HG03469 (cell line): ENCODE results near the gene IGFL4.
"Not testable (repeated sequence)": the region's sequence is repeated elsewhere in the genome, so short reads cannot be mapped to it uniquely, and the experiment has no call there.

Experiments
- ATAC-seq: cut with Tn5 transposase; IDR thresholded peaks from one replicate; pipeline ENCODE4 v1.9.1; 2021; ENCODE audit warnings: mild to moderate bottlenecking, moderate library complexity, moderate number of reproducible peaks; ENCODE audit not compliant: unreplicated experiment

The IGFL4 gene

DNA sequence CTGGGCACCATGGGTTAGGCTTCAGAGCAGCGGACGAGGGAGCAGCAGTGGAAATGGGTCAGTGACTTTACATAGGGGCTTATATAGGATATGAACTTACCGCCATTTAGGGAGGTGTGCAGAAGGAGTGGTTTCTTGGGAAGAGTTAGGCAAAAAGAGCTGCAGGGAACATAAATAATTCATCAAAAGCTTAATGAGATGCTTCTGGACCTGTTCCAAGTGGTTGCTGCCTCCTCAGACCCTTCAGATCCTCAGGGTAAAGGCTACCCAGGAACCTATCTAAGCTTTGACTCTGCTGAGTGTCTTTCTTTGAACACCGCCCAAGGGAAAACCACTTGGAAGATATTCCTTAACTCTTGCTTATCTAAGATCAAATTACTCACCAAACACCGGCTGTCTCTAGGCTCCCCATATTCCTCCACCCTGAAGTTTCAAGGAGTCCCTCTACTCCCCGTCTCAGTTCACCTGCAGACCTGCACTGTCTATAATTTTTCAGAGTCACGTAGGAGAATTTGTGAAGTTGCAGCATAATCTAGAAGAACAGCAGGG, at the start of gene IGFL4:
Gene IGFL4 (minus strand): TSS at position 51 of the 549 bp plus-strand sequence. CDS start 40 bp downstream, at position 11.
- ATAC-seq, result no peak

DNA sequence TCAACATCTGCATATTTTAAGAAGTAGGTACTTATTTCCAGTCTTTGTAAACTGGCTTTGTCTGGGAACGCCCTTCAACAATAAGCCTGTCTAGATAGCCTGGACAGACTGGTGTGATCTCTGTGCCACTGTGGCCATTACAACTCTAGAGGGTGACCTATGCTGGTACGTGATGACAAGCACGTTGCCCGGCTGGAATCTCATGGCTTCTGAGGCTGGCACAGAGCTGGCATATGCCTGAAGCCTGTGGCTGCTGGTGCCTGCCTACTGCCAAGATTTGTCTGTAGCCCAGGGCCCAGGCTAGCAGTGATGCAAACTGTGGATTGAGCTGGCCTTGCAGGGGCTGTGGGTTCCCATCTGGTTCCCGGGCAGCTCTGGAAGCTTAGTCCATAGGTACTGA, 49.6 kb upstream of the IGFL4 start:
- ATAC-seq, result no peak

DNA sequence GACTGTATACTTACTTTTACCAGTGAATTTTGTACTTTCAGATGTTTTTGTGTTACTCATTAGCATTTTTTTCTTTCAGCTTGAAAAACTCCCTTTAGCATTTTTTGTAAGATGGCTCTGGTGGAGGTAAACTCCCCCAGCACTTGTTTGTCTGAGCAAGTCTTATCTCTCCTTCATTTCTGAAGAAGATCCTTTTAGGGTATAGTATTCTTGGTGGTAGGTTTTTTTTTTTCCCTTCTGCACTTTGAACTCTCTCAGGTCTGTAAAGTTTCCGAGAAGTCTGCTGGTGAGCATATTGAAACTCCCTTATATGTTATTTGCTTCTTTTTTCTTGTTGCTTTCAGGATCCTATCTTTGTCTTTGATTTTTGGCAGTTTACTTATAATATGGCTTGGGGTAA, 48.6 kb upstream of the IGFL4 start:
- ATAC-seq, result no peak

DNA sequence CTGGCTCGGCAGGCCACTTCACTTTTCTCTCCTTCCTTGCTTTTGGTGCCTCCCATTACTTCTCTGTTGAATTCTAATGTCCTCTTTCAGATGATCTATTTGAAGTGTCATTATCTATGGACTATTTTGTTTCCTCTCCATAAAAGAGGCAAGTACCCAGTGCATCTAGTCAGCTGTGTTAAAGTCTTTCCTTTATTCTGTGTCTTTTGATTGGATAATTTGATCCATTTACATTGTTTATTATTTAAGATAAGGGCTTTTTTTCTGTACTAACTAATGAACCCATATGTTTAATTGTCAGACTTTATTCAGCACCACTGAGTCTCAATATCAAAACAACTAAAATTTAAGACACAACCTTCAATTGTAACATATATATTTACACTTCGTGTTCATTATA, 47.3 kb upstream of the IGFL4 start:
- ATAC-seq, result no peak

DNA sequence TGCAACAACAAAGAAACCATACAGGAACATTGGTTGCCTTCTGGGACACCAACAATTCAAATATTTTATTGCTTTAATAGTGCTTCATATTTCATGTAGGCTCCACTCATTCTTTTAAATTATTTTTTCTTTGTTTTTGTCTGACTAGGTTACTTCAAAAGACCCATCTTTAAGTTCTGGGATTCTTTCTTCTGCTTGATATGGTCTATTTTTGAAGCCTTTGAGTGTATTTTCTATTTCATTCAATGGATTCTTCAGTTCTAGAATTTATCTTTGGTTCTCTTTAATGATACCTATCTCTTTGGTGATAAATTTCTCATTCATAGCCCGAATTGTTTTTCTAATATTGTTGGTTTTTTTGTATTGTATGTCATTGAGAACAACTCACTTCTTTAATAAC, 45.1 kb upstream of the IGFL4 start:
- no peak for ATAC-seq

DNA sequence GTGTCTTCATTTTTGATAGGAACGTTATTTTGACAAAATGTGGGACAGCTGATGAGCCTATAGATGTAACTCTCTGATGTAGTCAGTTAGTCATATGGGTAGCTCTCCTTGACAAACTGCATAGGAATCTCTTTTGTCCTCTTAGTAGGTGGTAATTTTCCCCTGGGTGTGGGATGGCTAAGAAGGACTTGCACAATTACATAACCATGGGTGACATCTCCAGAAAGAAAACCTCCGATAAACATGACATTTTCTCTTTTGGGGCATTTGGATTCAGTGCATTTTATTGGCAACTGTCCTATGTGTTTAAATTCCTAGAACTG, 41.9 kb upstream of the IGFL4 start:
- ATAC-seq, result no peak

DNA sequence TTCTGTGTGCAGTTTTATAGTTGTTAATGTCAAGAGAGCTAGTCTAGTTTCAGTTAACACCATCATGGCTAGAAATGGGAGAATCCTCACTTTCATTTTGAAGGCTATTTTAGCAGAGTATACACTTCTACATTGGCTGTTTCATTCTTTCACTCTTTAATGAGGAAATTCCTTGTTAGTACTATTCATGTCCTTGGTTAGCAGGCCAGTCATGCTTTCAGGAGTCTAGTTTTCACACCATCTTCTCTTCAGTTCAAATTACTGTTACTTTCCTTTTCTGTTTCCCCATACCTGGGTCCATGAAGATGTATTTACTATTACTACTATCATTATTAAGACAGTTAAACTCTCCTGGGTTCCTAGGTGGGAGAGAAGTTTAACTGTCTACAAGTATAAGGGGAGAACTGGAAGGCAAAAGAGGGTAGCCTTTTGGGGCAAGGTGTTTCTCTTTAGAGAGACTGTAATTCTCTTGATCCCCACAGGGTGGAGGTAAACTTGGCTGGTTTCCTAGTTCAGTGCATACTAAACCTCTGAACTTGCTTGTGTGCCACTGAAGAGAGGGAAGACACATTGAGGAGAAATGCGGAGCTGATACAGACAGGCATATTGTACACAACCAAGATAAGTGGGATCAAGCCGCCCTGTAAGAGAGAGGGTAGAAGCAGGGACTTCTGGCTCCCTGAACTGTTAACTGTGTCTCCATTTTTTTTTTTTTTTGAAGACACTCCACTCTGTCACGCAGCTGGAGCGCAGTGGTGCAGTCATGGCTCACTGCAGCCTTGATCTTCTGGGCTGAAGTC, 41.3 kb upstream of the IGFL4 start:
- no peak for ATAC-seq

DNA sequence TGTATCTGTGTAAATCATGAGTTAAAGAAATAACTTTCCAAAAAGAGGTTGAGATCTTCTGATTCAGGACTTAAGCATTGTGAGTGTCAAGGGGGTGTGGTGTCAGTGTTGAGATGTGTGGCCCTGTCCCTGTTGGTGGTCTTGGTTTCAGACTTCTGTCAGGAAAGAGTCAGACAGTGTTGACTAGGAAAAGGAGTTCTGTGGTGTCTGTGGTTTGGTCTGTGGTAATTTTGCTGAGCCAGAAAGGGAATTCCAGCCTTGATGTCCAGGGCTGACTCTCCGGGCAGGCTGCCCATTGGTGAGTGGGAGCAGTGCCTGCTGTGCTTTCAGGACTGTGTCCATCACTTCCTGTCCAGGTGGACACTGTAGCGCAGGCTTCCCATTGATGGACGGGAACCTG, 39.8 kb upstream of the IGFL4 start:
- no peak for ATAC-seq

DNA sequence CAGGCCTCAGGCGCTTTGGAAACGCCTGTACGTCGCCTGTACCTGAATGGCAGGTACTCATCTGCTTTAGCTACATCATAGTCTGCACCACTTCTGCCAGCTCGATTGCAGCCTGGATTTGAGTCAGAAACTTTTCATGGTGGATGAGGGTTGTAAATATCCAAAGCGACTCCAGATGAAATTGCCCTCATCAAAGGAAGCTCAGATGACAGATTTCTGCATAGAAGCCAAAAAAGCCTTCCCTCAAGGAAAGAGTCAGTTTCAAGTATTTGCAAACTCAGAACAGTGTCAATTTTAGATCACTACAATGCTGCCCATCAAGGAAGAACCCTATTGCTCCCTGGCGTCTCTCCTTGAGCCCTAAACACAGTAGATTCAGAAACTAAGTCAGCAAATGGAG, 38.8 kb upstream of the IGFL4 start:
- no peak for ATAC-seq

DNA sequence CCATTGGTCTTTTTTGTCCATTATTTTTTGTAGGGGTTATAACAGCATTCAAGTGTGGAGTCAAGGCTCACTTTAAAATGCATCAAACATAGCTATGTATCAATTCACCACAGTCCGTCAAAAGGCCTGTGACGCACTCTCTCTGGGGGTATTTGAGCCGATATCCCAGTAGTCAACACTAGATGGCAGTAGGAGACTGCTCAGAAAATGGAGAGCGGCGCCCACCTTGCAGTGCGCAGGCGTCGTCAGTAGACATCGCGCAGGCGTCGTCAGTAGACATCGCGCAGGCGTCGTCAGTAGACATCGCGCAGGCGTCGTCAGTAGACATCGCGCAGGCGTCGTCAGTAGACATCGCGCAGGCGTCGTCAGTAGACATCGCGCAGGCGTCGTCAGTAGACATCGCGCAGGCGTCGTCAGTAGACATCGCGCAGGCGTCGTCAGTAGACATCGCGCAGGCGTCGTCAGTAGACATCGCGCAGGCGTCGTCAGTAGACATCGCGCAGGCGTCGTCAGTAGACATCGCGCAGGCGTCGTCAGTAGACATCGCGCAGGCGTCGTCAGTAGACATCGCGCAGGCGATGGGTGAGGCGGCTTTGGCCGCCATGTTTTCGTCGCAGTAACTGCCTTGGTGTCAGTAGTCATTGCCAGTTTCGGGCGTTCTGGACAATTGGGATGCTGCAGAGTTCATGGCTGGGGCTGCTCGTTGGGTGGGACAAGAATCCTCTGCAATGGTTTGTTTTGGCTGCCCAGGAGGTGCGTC, 38.0 kb upstream of the IGFL4 start:
- not testable (repeated sequence) for ATAC-seq

DNA sequence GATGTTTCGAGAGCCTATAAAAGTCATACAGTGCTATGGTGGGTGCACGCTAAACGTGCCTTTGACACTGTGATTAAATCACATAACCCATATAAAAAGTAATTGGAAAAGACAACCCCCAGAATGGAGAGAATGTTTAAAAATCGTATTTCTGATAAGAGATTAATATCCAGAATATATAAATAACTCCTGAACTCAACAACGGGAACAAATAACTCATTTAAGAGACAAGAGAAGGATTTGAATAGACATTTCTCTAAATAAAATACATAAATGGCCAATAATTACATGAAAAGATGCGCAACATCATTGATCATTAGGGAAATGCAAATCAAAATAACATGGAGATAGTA, 37.0 kb upstream of the IGFL4 start:
- ATAC-seq, result no peak

DNA sequence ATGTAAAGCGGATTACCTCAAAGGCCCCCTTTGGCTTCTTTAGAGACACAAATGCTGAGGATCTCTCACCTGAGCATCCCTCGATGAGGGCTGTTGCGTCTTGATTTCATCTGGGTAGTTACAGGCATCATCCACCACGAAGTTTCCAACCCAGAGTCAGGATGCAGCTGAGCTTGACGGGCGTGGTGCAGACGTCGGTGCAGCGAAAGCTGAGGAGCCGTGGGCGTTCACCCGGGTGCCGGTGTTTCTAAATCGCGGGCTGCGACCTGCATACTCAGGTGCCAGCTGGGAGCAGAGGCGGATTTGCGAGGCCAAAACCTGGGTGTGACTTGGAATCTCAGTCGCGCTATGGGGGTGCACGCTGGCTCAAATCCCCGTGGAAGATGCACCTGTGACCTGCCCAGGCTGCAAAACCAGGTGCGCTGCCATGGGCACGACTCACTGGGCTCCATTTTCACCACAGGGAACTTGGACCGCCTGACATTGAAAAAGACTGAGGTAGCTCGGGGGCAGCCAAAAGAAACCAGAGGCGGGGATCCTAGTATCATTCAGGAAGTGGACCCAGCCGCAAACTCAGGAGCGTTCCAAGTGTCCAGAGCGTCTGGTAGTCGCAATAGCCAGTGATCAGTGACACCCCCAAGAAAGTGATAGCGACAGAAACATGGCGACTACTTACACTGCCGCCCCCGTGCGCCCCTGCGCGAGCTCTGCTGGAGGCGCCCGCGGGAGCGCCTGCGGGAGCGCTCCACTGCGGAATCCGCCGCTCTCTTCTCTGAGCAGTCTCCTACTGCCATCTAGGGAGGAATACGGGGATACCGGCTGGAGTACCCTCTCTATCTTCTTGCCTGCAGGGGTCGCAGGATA, 36.4 kb upstream of the IGFL4 start:
- no peak for ATAC-seq

DNA sequence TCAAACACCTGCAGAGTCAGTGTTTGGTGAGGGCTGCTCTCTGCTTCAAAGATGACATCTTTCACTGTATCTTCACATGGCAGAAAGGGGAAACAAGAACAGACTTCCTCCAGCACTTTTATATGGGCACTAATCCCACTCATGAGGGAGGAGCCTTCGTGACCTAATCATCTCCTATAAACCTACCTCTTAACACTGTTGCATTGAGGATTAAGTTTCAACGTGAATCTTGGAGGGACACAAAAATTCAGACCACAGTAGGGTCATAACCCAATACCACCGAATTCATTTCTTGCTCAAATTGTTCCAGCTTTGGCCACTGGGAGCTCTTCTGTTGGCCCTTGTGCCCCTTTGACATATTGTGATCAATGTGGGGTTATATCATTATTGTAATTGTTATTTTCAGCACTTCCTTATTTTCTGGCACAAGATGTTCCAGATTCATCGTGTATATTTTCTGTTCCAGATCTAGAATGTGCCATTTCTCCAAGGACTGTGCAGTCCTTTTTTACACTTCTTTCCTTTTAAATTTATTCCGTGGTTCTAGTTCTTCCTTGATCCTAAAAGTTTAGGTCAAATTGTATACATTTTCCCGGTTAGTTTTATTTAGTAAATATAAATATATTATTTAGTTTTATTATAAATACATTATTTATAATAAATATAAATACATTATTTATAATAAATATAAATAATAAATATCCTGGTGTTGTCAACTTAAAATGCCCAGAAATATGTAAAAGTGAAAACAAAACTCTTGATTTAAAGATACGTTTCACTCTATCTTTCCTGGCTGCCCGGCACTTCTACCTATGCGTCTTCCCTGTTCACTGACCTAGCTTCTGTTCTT, 35.5 kb upstream of the IGFL4 start:
- no peak for ATAC-seq

DNA sequence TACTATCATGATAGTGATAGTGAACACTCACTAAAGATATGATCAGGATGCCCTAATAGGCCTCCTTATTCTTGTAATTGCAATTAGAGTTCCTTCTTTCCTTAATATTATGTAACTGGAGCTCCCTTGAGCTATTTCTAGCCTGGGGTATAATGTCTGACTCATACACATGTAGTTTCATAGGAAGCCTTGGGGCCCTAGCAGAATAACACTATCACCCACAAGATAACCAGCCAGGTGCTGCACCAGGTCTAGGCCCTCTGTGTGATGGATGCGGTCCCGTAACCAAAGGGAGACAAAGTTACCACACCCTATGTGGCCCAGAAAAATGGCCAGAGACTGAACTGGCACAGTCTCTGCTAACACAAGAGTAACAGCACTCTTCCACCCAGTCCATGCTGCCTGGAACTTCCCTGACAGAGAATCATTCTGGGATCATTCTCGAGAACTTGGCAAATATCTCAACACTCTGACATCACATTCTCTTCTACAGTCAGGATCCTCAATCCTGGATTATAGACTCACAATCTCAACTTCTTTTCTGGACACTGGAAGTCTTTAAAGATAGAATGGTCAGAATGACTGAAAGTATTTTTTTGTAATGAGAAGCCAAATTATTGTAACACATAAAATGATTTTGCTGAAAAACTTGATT, 32.6 kb upstream of the IGFL4 start:
- ATAC-seq, result no peak

DNA sequence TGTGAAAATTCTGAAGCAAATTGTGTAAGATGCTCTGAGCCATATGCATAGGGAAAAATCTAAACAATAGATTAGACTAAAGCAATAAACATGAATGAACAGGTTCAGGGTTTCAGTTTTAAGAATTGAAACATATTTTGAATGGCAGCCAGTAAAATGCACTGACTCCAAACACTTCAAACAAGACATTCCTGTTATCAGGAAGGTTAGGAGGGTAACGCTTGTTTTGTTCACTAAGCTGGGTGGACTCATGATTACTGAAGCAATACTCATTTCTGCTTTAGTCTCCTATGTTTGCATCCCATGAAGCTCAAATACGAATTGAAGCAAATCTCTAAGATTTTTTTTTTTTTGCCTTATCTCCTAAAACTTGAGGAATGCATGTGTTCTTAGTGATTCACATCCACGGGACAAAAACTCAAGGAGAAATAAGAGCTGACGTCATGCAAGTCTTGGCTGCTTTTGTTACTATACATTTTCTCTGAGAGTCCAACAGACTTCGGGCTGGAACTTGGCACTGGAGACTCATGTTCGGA, 29.1 kb upstream of the IGFL4 start:
- ATAC-seq, result no peak

DNA sequence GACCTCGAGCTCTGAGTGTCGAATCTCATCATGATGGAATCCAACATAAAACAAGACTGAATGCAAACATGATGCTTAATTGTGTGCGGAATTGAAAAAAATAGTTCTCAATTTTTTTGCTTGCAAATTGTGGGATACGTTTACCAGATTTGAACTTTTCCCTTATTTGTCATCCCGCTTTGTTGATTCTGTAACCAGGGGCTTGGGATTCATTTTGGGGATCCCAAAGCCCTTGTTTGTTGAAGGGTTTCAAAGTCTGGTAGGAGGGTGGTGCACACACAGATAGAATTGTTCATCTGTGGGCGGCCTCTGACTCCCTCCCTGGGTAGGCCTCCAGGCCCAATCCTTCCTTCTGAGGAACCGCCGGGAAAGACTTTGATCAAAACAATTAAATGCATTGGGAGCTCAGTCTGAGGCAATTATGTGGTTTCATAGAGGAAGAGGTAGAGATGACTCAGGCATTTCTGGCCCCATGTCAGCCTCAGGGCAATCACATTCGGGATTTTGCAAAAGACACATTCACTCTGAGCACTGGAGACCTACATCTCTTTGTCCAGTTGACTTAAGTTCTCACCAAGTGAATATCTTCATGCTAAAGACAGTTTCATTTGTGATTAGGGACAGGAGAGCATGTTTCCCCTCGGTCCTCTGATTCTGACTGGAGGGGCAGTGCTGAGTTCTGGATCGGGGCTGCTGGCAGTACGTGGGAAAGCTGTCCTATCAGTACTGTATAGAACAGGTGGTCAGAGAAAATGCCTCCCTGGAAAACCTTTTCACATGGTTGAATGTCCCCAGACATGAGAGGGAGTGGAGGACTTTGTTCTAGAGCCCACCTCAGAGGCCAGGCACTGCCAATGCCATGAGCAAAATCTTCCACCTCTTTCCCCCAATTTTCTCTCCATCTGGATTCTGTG, 27.8 kb upstream of the IGFL4 start:
- ATAC-seq, result no peak

DNA sequence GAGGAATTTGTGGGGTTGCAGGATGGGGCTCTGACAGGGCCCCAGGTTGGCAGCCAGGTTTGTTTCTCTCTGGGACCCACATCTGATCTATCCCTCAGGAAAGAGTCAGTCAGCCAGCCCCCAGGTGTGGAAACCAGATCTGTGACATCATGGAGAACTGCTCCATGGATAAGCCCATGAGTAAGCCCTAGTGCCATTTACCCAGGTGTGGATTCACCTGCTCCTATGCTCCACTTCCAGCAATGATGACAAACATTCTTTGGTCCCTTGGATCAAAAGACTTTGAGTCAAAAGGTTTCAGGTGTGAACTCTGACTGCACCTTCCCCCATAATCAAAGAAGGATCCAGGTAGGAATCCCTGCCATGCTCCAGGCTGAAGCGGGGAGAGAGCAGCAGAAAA, 26.9 kb upstream of the IGFL4 start:
- no peak for ATAC-seq

DNA sequence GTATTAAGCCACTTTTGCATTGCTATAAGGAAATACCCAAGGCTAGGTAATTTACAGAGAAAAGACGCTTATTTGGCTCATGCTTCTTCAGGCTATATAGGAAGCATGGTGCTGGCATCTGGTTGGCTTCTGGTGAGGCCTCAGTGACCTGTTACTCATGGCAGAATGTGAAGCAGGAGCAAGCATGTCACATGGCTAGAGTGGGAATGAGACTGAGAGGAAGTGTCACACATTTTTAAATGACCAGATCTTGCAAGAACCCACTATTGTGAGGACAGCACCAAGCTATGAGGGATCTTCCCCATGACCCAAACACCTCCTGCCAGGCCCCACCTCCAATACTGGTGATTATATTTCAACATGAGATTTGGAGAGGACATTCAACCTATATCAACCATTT, 25.7 kb upstream of the IGFL4 start:
- ATAC-seq, result no peak
